ENCODE results near the gene CDK7. TPM values are rescaled to one million over a fixed set of nuclear protein-coding genes. Genes with fewer than 3 reads are reported as not detected.

Gene CDK7
- polyA plus RNA-seq, 1 experiment: 153 TPM

GRCh38 chr5:69305512-69305911 is 70.8 kb downstream of the CDK7 start:
- POLR2A ChIA-PET: no interaction called here
- Histone ChIP-seq H3K9me3 (ENCODE audit: control insufficient read depth, insufficient read depth, low read length) (peaks cover 5% of the 10 kb centered on the region; the same call in 1 of the 2 replicates), H3K4me3 (ENCODE audit: low read depth, low read length) (no peak overlapping the region), H3K27me3 (ENCODE audit: control insufficient read depth, insufficient read depth, low read length) (no peaks in the 10 kb centered on the region), H3K27ac (ENCODE audit: low read depth, low read length) (no peak overlapping the region)
- CTCF ChIA-PET: interaction anchor here (1.0 kb wide), 1 partner anchor 29 kb away, joined by 3 read pairs; no protein-coding TSS in a partner anchor
- DNase-seq (ENCODE audit: low read depth, low spot score): no peak
- TF ChIP-seq CTCF (IDR thresholded peaks at IDR 0.05; ENCODE audit: low read depth, low read length): no peak

- H3K4me3 ChIP-seq (ENCODE audit: low read depth, low read length): no peak overlapping the region
- POLR2A ChIA-PET: interaction anchor here (0.7 kb wide), 1 partner anchor 119 kb away, joined by 3 read pairs; the partner anchor contains the start of gene CENPH
- H3K9me3 ChIP-seq (ENCODE audit: control insufficient read depth, insufficient read depth, low read length): peaks cover 5% of the 10 kb centered on the region; the same call in 1 of the 2 replicates
- H3K27me3 ChIP-seq (ENCODE audit: control insufficient read depth, insufficient read depth, low read length): no peaks in the 10 kb centered on the region
- DNase-seq (ENCODE audit: low read depth, low spot score): no peak
- CTCF ChIA-PET: no interaction called here
- H3K27ac ChIP-seq (ENCODE audit: low read depth, low read length): no peak overlapping the region
- no peak for TF ChIP-seq CTCF (IDR thresholded peaks at IDR 0.05; ENCODE audit: low read depth, low read length)
Observed at GRCh38 chr5:69308046-69308553, 73.4 kb downstream of the CDK7 start.

GRCh38 chr5:69309380-69309779 is 74.7 kb downstream of the CDK7 start:
- Histone ChIP-seq H3K27me3 (ENCODE audit: control insufficient read depth, insufficient read depth, low read length) (no peaks in the 10 kb centered on the region), H3K9me3 (ENCODE audit: control insufficient read depth, insufficient read depth, low read length) (peaks cover 5% of the 10 kb centered on the region; the same call in 1 of the 2 replicates), H3K27ac (ENCODE audit: low read depth, low read length) (no peak overlapping the region), H3K4me3 (ENCODE audit: low read depth, low read length) (no peak overlapping the region)
- TF ChIP-seq CTCF (IDR thresholded peaks at IDR 0.05; ENCODE audit: low read depth, low read length): no peak
- ChIA-PET CTCF (no interaction called here), POLR2A (no interaction called here)
- DNase-seq (ENCODE audit: low read depth, low spot score): no peak

- Histone ChIP-seq H3K27ac (ENCODE audit: low read depth, low read length) (no peak overlapping the region), H3K4me3 (ENCODE audit: low read depth, low read length) (no peak overlapping the region), H3K27me3 (ENCODE audit: control insufficient read depth, insufficient read depth, low read length) (no peaks in the 10 kb centered on the region), H3K9me3 (ENCODE audit: control insufficient read depth, insufficient read depth, low read length) (peaks cover 5% of the 10 kb centered on the region; the same call in 1 of the 2 replicates)
- ChIA-PET POLR2A (no interaction called here), CTCF (interaction anchor here (0.8 to 1.0 kb wide), 2 partner anchors 22 to 219 kb away, joined by 3 to 7 read pairs; no protein-coding TSS in a partner anchor)
- no peak for TF ChIP-seq CTCF (IDR thresholded peaks at IDR 0.05; ENCODE audit: low read depth, low read length)
- no peak for DNase-seq (ENCODE audit: low read depth, low spot score)
Observed at GRCh38 chr5:69312459-69313160, 77.9 kb downstream of the CDK7 start.

- Histone ChIP-seq H3K4me3 (ENCODE audit: low read depth, low read length) (no peak overlapping the region), H3K27ac (ENCODE audit: low read depth, low read length) (no peak overlapping the region), H3K9me3 (ENCODE audit: control insufficient read depth, insufficient read depth, low read length) (peaks cover 5% of the 10 kb centered on the region; the same call in 1 of the 2 replicates), H3K27me3 (ENCODE audit: control insufficient read depth, insufficient read depth, low read length) (no peaks in the 10 kb centered on the region)
- ChIA-PET POLR2A (no interaction called here), CTCF (no interaction called here)
- DNase-seq (ENCODE audit: low read depth, low spot score): no peak
- no peak for TF ChIP-seq CTCF (IDR thresholded peaks at IDR 0.05; ENCODE audit: low read depth, low read length)
Observed at GRCh38 chr5:69313428-69313827, 78.7 kb downstream of the CDK7 start.

Measured in AG04450 (cell line).